SK-N-SH treated with all-trans-retinoic acid at 6 μM for 48 hours (cell line): ENCODE measurements around the gene NPAS1.

Experiments
- ATAC-seq: fragments of 200-7000 bp; cut with Tn5 transposase; 3 replicates; pipeline ENCODE4 v1.9.1; 2020; ENCODE audit warnings: mild to moderate bottlenecking, moderate library complexity
- BACH2 ChIP-seq: fragments of 250-450 bp; sonication (Bioruptor Pico); IDR thresholded peaks from 2 replicates; pipeline ENCODE4 v1.9.0; 2021; ENCODE audit warnings: mild to moderate bottlenecking, borderline replicate concordance
- CREB5 ChIP-seq: fragments of 250-450 bp; sonication (Bioruptor Pico); IDR thresholded peaks from 2 replicates; pipeline ENCODE4 v1.5.1; 2020; ENCODE audit warnings: low read depth, mild to moderate bottlenecking, moderate library complexity
- CSDC2 ChIP-seq: fragments of 250-450 bp; sonication (Bioruptor Pico); IDR thresholded peaks from 2 replicates; pipeline ENCODE4 v1.5.0; 2020; ENCODE audit warnings: mild to moderate bottlenecking, moderate library complexity
- ESRRG ChIP-seq: fragments of 250-450 bp; sonication (Bioruptor Pico); IDR thresholded peaks from 2 replicates; pipeline ENCODE4 v1.6.1; 2021; ENCODE audit warnings: mild to moderate bottlenecking
- GLIS3 ChIP-seq: fragments of 250-450 bp; sonication (Bioruptor Pico); IDR thresholded peaks from 2 replicates; pipeline ENCODE4 v1.5.0; 2020; ENCODE audit warnings: mild to moderate bottlenecking, moderate library complexity
- OSR1 ChIP-seq: fragments of 250-450 bp; sonication (Bioruptor Pico); IDR thresholded peaks from 2 replicates; pipeline ENCODE4 v1.8.0; 2022; ENCODE audit warnings: moderate library complexity, mild to moderate bottlenecking, inconsistent platforms
- PATZ1 ChIP-seq: fragments of 250-450 bp; sonication (Bioruptor Pico); IDR thresholded peaks from 2 replicates; pipeline ENCODE4 v1.8.0; 2020; ENCODE audit warnings: mild to moderate bottlenecking, moderate library complexity, borderline replicate concordance
- PPARA ChIP-seq: fragments of 250-450 bp; sonication (Bioruptor Pico); IDR thresholded peaks from 2 replicates; pipeline ENCODE4 v1.5.0; 2020; ENCODE audit warnings: mild to moderate bottlenecking, borderline replicate concordance
- RARB ChIP-seq: fragments of 250-450 bp; sonication (Bioruptor Pico); IDR thresholded peaks from 2 replicates; pipeline ENCODE4 v1.8.0; 2021; ENCODE audit warnings: mild to moderate bottlenecking, moderate library complexity
- SNAI2 ChIP-seq: fragments of 250-450 bp; sonication (Bioruptor Pico); IDR thresholded peaks from 2 replicates; pipeline ENCODE4 v1.5.0; 2020; ENCODE audit warnings: mild to moderate bottlenecking, moderate library complexity
- TCF4 ChIP-seq: fragments of 250-450 bp; sonication (Bioruptor Pico); IDR thresholded peaks from 2 replicates; pipeline ENCODE4 v1.8.0; 2021; ENCODE audit warnings: mild to moderate bottlenecking, moderate library complexity, borderline replicate concordance
- ZC3H10 ChIP-seq: fragments of 250-450 bp; sonication (Bioruptor Pico); IDR thresholded peaks from 2 replicates; pipeline ENCODE4 v1.5.1; 2021; ENCODE audit warnings: mild to moderate bottlenecking, moderate library complexity
- ZFP3 ChIP-seq: fragments of 250-450 bp; sonication (Bioruptor Pico); IDR thresholded peaks from 2 replicates; pipeline ENCODE4 v1.5.0; 2020; ENCODE audit warnings: mild to moderate bottlenecking, moderate library complexity
- ZNF565 ChIP-seq: fragments of 450-650 bp; formaldehyde crosslinking; conservative IDR thresholded peaks from 2 replicates; pipeline ENCODE4 v1.5.0; 2020; ENCODE audit warnings: low read depth, mild to moderate bottlenecking, moderate library complexity
- ZNF70 ChIP-seq: fragments of 450-650 bp; formaldehyde crosslinking; IDR thresholded peaks from 2 replicates; pipeline ENCODE4 v1.5.0; 2020; ENCODE audit warnings: mild to moderate bottlenecking, moderate library complexity
- ZNF8 ChIP-seq: fragments of 450-650 bp; formaldehyde crosslinking; IDR thresholded peaks from 2 replicates; pipeline ENCODE4 v1.5.0; 2020; ENCODE audit warnings: mild to moderate bottlenecking, moderate library complexity
- TF ChIP-seq, protein P1 (sequence below): fragments of 250-450 bp; sonication (Bioruptor Pico); IDR thresholded peaks from 2 replicates; pipeline ENCODE4 v1.8.0; 2021; ENCODE audit warnings: low read depth, mild to moderate bottlenecking, moderate library complexity, borderline replicate concordance
- TF ChIP-seq, protein P2 (sequence below): fragments of 250-450 bp; sonication (Bioruptor Pico); IDR thresholded peaks from 2 replicates; pipeline ENCODE4 v1.5.0; 2020; ENCODE audit warnings: mild to moderate bottlenecking, moderate library complexity
- TF ChIP-seq, protein P3 (sequence below): fragments of 250-450 bp; sonication (Bioruptor Pico); IDR thresholded peaks from 2 replicates; pipeline ENCODE4 v1.5.1; 2021; ENCODE audit warnings: mild to moderate bottlenecking, moderate library complexity

The NPAS1 gene

GRCh38 chr19:47002853-47003610, 16.6 kb upstream of the NPAS1 start:
- no peak for ATAC-seq
- TF ChIP-seq, protein P1, sequence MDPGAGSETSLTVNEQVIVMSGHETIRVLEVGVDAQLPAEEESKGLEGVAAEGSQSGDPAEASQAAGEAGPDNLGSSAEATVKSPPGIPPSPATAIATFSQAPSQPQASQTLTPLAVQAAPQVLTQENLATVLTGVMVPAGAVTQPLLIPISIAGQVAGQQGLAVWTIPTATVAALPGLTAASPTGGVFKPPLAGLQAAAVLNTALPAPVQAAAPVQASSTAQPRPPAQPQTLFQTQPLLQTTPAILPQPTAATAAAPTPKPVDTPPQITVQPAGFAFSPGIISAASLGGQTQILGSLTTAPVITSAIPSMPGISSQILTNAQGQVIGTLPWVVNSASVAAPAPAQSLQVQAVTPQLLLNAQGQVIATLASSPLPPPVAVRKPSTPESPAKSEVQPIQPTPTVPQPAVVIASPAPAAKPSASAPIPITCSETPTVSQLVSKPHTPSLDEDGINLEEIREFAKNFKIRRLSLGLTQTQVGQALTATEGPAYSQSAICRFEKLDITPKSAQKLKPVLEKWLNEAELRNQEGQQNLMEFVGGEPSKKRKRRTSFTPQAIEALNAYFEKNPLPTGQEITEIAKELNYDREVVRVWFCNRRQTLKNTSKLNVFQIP (CRISPR knock-in tag): no peak
- TF ChIP-seq PPARA (no peak), ZNF565 (CRISPR knock-in tag) (no peak), PATZ1 (CRISPR knock-in tag) (no peak), GLIS3 (CRISPR knock-in tag) (no peak), RARB (CRISPR knock-in tag) (no peak)
- TF ChIP-seq, protein P2, sequence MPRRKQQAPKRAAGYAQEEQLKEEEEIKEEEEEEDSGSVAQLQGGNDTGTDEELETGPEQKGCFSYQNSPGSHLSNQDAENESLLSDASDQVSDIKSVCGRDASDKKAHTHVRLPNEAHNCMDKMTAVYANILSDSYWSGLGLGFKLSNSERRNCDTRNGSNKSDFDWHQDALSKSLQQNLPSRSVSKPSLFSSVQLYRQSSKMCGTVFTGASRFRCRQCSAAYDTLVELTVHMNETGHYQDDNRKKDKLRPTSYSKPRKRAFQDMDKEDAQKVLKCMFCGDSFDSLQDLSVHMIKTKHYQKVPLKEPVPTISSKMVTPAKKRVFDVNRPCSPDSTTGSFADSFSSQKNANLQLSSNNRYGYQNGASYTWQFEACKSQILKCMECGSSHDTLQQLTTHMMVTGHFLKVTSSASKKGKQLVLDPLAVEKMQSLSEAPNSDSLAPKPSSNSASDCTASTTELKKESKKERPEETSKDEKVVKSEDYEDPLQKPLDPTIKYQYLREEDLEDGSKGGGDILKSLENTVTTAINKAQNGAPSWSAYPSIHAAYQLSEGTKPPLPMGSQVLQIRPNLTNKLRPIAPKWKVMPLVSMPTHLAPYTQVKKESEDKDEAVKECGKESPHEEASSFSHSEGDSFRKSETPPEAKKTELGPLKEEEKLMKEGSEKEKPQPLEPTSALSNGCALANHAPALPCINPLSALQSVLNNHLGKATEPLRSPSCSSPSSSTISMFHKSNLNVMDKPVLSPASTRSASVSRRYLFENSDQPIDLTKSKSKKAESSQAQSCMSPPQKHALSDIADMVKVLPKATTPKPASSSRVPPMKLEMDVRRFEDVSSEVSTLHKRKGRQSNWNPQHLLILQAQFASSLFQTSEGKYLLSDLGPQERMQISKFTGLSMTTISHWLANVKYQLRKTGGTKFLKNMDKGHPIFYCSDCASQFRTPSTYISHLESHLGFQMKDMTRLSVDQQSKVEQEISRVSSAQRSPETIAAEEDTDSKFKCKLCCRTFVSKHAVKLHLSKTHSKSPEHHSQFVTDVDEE (CRISPR knock-in tag): no peak
- TF ChIP-seq, protein P3, sequence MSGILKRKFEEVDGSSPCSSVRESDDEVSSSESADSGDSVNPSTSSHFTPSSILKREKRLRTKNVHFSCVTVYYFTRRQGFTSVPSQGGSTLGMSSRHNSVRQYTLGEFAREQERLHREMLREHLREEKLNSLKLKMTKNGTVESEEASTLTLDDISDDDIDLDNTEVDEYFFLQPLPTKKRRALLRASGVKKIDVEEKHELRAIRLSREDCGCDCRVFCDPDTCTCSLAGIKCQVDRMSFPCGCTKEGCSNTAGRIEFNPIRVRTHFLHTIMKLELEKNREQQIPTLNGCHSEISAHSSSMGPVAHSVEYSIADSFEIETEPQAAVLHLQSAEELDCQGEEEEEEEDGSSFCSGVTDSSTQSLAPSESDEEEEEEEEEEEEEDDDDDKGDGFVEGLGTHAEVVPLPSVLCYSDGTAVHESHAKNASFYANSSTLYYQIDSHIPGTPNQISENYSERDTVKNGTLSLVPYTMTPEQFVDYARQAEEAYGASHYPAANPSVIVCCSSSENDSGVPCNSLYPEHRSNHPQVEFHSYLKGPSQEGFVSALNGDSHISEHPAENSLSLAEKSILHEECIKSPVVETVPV (CRISPR knock-in tag): no peak

- no peak for TF ChIP-seq ESRRG
- no peak for TF ChIP-seq CSDC2 (CRISPR knock-in tag)
- no peak for TF ChIP-seq OSR1 (CRISPR knock-in tag)
- no peak for TF ChIP-seq PPARA
- TF ChIP-seq, protein P3 (CRISPR knock-in tag): no peak
- no peak for TF ChIP-seq CREB5 (CRISPR knock-in tag)
- no peak for TF ChIP-seq RARB (CRISPR knock-in tag)
- no peak for TF ChIP-seq ZNF70 (CRISPR knock-in tag)
- TF ChIP-seq TCF4 (CRISPR knock-in tag): no peak
- no peak for ATAC-seq
Measured at GRCh38 chr19:47003611-47004465, 15.8 kb upstream of the NPAS1 start.

GRCh38 chr19:47005164-47005641, 14.4 kb upstream of the NPAS1 start:
- no peak for ATAC-seq
- TF ChIP-seq ZC3H10 (CRISPR knock-in tag): no peak
- TF ChIP-seq, protein P2 (CRISPR knock-in tag): no peak
- no peak for TF ChIP-seq ZNF8
- TF ChIP-seq ZFP3 (CRISPR knock-in tag): no peak
- no peak for TF ChIP-seq RARB (CRISPR knock-in tag)
- no peak for TF ChIP-seq TCF4 (CRISPR knock-in tag)
- no peak for TF ChIP-seq SNAI2 (CRISPR knock-in tag)
- TF ChIP-seq BACH2: no peak
- TF ChIP-seq PATZ1 (CRISPR knock-in tag): no peak
